ENCODE measurements around the gene MTHFD1L. TPM values are rescaled to one million over a fixed set of nuclear protein-coding genes. Genes with fewer than 3 reads are reported as not detected.

Gene MTHFD1L
- total and polyA plus RNA-seq, 2 of the 4 experiments (the other 2 are of a cell fraction): 43.5 to 53.2 TPM

DNA sequence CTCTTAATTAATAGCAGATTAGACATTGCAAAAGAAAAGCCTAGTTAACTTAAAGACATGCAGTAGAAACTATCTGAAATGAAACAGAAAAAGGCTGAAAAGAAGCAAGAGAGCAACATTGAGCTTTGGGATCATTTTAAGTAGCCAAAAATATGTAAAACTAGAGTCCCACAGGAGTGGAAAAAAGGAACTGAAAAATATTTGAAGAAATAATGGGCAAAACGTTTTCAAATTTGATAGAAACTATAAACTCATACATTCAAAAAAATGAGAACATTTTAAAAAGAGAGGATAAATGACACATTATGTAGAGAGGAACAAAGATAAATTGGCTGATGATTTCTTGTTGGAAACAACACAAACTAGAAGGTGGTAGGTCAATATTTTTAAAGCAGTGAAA, 208.2 kb downstream of the MTHFD1L start:
- DNase-seq (no peak), ATAC-seq (ENCODE audit: low read depth) (no peak)
- Histone ChIP-seq H3K79me1 (ENCODE audit: low read depth in 1 of 2, low read length in 2 of 2) (peaks cover 25 to 44% of the 10 kb centered on the region in 2 experiments), H3K4ac (ENCODE audit: low read depth, low read length) (no peak overlapping the region), H2AK9ac (replicated peaks; ENCODE audit: low read depth, low read length, poor library complexity) (no peak overlapping the region), H3K27ac (ENCODE audit: insufficient read depth, low read length) (no peak overlapping the region), H3K9ac (ENCODE audit: low read depth, low read length) (no peak overlapping the region), H3K14ac (replicated peaks; ENCODE audit: low read depth, low read length) (no peak overlapping the region), H2BK120ac (ENCODE audit: low read depth, low read length) (no peak overlapping the region), H2BK5ac (ENCODE audit: low read depth, low read length, poor library complexity, severe bottlenecking) (no peak overlapping the region), H2AK5ac (ENCODE audit: low read depth, low read length) (no peak overlapping the region), H2BK20ac (ENCODE audit: low read depth, low read length) (no peak overlapping the region), H3K27me3 (ENCODE audit: control insufficient read depth, insufficient read depth, low read length) (no peaks in the 10 kb centered on the region), H3K9me3 (ENCODE audit: control insufficient read depth, insufficient read depth, low read length) (no peaks in the 10 kb centered on the region), H4K91ac (ENCODE audit: insufficient read depth, low read depth, low read length) (no peak overlapping the region), H2AFZ (replicated peaks; ENCODE audit: low read length, poor library complexity) (no peak overlapping the region), H3K23ac (ENCODE audit: low read depth, low read length) (no peak overlapping the region), H4K8ac (ENCODE audit: low read depth in 2 of 2, low read length in 2 of 2) (no peak overlapping the region), H3K4me2 (ENCODE audit: low read depth, low read length) (no peak overlapping the region), H3K36me3 (ENCODE audit: control insufficient read depth, insufficient read depth, low read length) (peaks cover 14% of the 10 kb centered on the region), H4K20me1 (ENCODE audit: insufficient read depth, low read length) (peaks cover 3% of the 10 kb centered on the region; the same call in 1 of the 2 replicates), H3K18ac (ENCODE audit: low read depth, low read length) (no peak overlapping the region), H3K9me1 (ENCODE audit: insufficient read depth, low read length) (peaks cover 12% of the 10 kb centered on the region), H4K5ac (ENCODE audit: low read depth, low read length) (no peak overlapping the region), H3K4me3 (ENCODE audit: insufficient read depth, low read depth, low read length) (no peak overlapping the region), H3K4me1 (ENCODE audit: control insufficient read depth, insufficient read depth, low read length) (peaks cover 18% of the 10 kb centered on the region), H2BK15ac (ENCODE audit: low read depth, low read length) (no peak overlapping the region), H3K56ac (ENCODE audit: extremely low read depth, insufficient read depth, low read length) (no peak overlapping the region)
- POLR2A ChIA-PET (ENCODE audit: unreplicated experiment): no interaction called here
- no CpG with 5 or more reads among the region's 1 CpG for WGBS, 2 experiments (ENCODE audit: extremely low coverage in 2 of 2, insufficient read length in 1 of 2)
- TF ChIP-seq, protein P1, sequence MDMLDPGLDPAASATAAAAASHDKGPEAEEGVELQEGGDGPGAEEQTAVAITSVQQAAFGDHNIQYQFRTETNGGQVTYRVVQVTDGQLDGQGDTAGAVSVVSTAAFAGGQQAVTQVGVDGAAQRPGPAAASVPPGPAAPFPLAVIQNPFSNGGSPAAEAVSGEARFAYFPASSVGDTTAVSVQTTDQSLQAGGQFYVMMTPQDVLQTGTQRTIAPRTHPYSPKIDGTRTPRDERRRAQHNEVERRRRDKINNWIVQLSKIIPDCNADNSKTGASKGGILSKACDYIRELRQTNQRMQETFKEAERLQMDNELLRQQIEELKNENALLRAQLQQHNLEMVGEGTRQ (IDR thresholded peaks at IDR 0.05; ENCODE audit: low read depth, low read length): no peak
- TF ChIP-seq CTCF (conservative IDR thresholded peaks at IDR 0.05; ENCODE audit: low read depth, low read length) (no peak), NFE2L2 (IDR thresholded peaks at IDR 0.05; ENCODE audit: low read depth, low read length) (no peak), RAD21 (IDR thresholded peaks at IDR 0.05; ENCODE audit: low read length) (no peak), MXI1 (IDR thresholded peaks at IDR 0.05; ENCODE audit: borderline replicate concordance, low read depth, low read length) (no peak), FOS (IDR thresholded peaks at IDR 0.05; ENCODE audit: low read depth, low read length) (no peak), MAZ (IDR thresholded peaks at IDR 0.05; ENCODE audit: borderline replicate concordance, low read depth, low read length) (no peak), CEBPB (IDR thresholded peaks at IDR 0.05; ENCODE audit: low read depth, low read length) (no peak), POLR2A (IDR thresholded peaks at IDR 0.05; ENCODE audit: low read depth, low read length) (no peak), RCOR1 (IDR thresholded peaks at IDR 0.05; ENCODE audit: insufficient replicate concordance, low read length) (no peak), CHD1 (IDR thresholded peaks at IDR 0.05; ENCODE audit: low read depth, low read length) (no peak), SMC3 (IDR thresholded peaks at IDR 0.05; ENCODE audit: low read depth, low read length) (no peak), MAFK (IDR thresholded peaks at IDR 0.05; ENCODE audit: low read depth, low read length) (no peak), RFX5 (IDR thresholded peaks at IDR 0.05; ENCODE audit: low read depth, low read length) (no peak), ELK1 (IDR thresholded peaks at IDR 0.05; ENCODE audit: borderline replicate concordance, low read depth, low read length) (no peak), BHLHE40 (IDR thresholded peaks at IDR 0.05; ENCODE audit: low read depth, low read length) (no peak)
- in situ Hi-C loops (cut with MboI; ENCODE audit: low sequenced_read_pairs) (loop anchor here (25.0 kb wide), 1 partner anchor 1236 kb away; no protein-coding TSS in a partner anchor), intact Hi-C loops (cut with micrococcal nuclease) (no loop called here), dilution Hi-C loops (cut with HindIII; ENCODE audit: low sequenced_read_pairs, unreplicated experiment) (no loop called here)
- no TSS peak for BruUV-seq (replicated peaks)
- CTCF ChIA-PET: interaction anchor here (0.7 kb wide), 1 partner anchor 19 kb away, joined by 6 read pairs; no protein-coding TSS in a partner anchor
